ENCODE measurements around the gene KCNJ16.

Gene KCNJ16

GRCh38 chr17:70168977-70169708 is 94.1 kb downstream of the KCNJ16 start, which contains the start of gene KCNJ2:
Gene KCNJ2 (plus strand): TSS chr17:70169532. CDS start chr17:70175040, 5,508 bp downstream.
- peak in 54 of 56 donors; percentile 50 to 94 (median 86) for DNase-seq

- peak in 11 of 56 donors; percentile 30 to 66 (median 54) for DNase-seq
Observed at GRCh38 chr17:70169709-70170597, 94.9 kb downstream of the KCNJ16 start.

GRCh38 chr17:70171159-70171558 is 96.1 kb downstream of the KCNJ16 start:
- peak in 11 of 56 donors; percentile 3 to 41 (median 17) for DNase-seq

GRCh38 chr17:70172449-70172848 is 97.4 kb downstream of the KCNJ16 start:
- DNase-seq, result no peak

- no peak for DNase-seq
Observed at GRCh38 chr17:70172923-70173322, 97.9 kb downstream of the KCNJ16 start.

GRCh38 chr17:70173681-70174080 is 98.7 kb downstream of the KCNJ16 start:
- DNase-seq, result no peak

DNA sequence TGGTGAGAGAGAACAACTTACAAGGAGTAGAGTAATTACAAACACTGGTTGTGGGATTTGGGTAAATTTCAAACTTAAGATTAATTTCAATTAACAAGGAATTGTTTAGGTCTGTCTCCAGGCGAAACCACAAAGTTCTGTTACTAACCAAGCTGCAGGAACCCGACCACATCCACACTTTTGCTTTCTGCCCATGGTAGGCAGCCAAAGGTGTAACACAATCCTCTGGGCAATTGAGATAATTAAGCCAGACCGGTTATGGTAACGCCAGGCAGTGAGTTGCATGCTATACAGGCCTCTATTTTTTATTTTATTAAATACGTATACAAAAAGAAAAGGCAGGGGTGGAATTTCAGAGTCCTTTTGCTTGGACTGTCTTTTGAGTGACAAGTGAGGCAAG is 106.4 kb downstream of the KCNJ16 start:
- DNase-seq, result no peak

- DNase-seq, result no peak
Observed at GRCh38 chr17:70181866-70182265, 106.8 kb downstream of the KCNJ16 start.

DNA sequence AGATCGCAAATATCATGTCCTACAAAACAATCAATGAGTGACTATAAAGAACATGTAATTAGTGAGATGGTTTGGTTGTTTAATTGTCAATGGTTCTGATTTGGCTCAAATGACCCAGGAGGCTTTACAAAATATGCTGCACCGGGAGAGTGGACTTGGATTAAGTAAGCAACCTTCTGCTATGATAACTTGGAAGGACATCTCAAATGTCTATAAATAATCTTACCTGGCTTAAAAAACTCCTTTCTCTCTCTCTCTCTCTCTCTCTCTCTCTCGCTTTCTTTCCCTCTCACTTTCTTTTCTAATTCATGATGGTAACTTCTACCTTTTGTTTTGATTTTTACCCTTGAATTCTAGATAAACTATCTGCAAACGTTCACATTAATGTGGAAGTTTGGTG is 108.5 kb downstream of the KCNJ16 start:
- no peak for DNase-seq

DNA sequence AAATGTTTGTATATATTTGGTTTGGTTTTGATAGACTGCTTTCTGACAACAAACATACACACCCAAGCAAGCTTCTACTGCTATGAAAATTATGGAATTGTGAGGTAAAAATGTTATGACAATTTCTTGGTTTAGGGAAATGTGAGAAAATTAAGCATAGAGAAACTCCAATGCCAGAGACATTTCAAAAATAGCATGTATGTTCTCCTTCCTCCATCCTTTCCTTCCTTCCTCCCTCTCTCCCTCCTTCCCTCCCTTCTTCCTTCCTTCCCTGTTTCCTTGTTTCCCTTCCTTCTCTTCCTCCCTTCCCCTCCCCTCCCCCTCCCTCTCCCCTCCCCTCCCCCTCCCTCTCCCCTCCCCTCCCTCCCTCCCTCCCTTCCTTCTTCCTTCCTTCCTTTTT is 109.2 kb downstream of the KCNJ16 start:
- no peak for DNase-seq

DNA sequence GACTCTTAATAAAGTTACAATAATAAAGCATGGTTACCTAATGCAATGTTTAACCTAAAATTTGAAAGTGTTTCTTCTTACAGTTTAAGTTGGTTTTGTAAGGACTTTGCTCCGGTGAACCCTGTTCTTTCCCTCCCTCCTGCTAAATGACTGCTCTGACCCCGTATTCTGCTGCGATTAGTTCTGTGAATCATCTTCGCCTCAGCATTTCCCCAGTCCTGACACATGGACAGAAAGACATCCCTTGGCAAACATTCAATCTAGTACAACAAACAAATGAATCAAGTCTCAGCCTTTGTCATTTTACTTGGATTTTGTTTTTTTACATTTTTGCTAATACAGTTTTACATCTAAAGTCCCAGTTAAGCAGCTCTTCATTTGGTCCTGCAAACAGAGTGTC is 109.7 kb downstream of the KCNJ16 start:
- DNase-seq, result peak in 1 of 56 donors; percentile 45
